H1 (cell line): Measurements from ENCODE around the gene NCAPD3. TPM values are rescaled to one million over a fixed set of nuclear protein-coding genes. Genes with fewer than 3 reads are reported as not detected.

ENCODE experiments used
- CTCF ChIA-PET: fragments of 300-600 bp; sonication (Branson Sonifier 250); formaldehyde crosslinking; loops from one replicate; lab custom pipeline; 2021; ENCODE audit not compliant: partially characterized antibody; lab: Charles Lee
- POLR2A ChIA-PET: fragments of 300-600 bp; sonication (Branson Sonifier 250); formaldehyde crosslinking; loops from one replicate; lab custom pipeline; 2021; ENCODE audit warnings: inconsistent platforms; ENCODE audit not compliant: partially characterized antibody; lab: Charles Lee
- DNase-seq, 2 experiments: peaks; one replicate each; pipeline versions ENCODE4 v3.0.0 to v3.0.0-alpha.2; 2010 to 2022; ENCODE audit warnings: low spot score in 2 of 2, low read depth in 1 of 2, mixed read lengths in 1 of 2
- FAIRE-seq: peaks from 2 replicates; lab custom pipeline; 2011; peaks lifted over from hg19 to GRCh38; lab: Jason Lieb, UNC
- H2AFZ ChIP-seq: 2 replicates; pipeline ENCODE4 v1.8.1; 2012; ENCODE audit warnings: low read length, inconsistent platforms
- H2AK5ac ChIP-seq: 2 replicates; pipeline ENCODE4 v1.6.1; 2013; ENCODE audit warnings: low read depth, low read length
- H2BK120ac ChIP-seq: replicated peaks from 2 replicates; pipeline ENCODE3; 2013; ENCODE audit warnings: low read depth, low read length, inconsistent platforms
- H2BK12ac ChIP-seq: 2 replicates; pipeline ENCODE4 v1.6.1; 2013; ENCODE audit warnings: low read depth, low read length
- H2BK15ac ChIP-seq: 2 replicates; pipeline ENCODE4 v1.6.1; 2013; ENCODE audit warnings: low read length
- H2BK20ac ChIP-seq: 2 replicates; pipeline ENCODE4 v1.6.1; 2013; ENCODE audit warnings: low read length
- H2BK5ac ChIP-seq: 2 replicates; pipeline ENCODE4 v1.6.1; 2013; ENCODE audit warnings: low read depth, low read length
- H3K14ac ChIP-seq: 2 replicates; pipeline ENCODE4 v1.6.1; 2013; ENCODE audit warnings: inconsistent platforms; ENCODE audit not compliant: insufficient read length
- H3K18ac ChIP-seq: 2 replicates; pipeline ENCODE4 v1.6.1; 2013; ENCODE audit warnings: low read length; ENCODE audit errors: extremely low read depth
- H3K23ac ChIP-seq: 2 replicates; pipeline ENCODE4 v1.6.1; 2013; ENCODE audit warnings: inconsistent platforms; ENCODE audit not compliant: insufficient read length
- H3K23me2 ChIP-seq: 2 replicates; pipeline ENCODE4 v1.6.1; 2013; ENCODE audit warnings: low read depth, low read length
- H3K27ac ChIP-seq: 2 replicates; pipeline ENCODE4 v1.6.1; 2011; ENCODE audit warnings: low read depth, low read length, inconsistent platforms
- H3K27me3 ChIP-seq, 4 experiments: replicated peaks in 1 of 4; 1 replicate in 1 of 4; 2 replicates in 3 of 4; pipeline versions ENCODE4 v1.6.1 to v1.8.1; 2011 to 2013; ENCODE audit warnings: low read length in 3 of 4, mild to moderate bottlenecking in 3 of 4, inconsistent platforms in 2 of 4, mixed read lengths in 2 of 4, moderate library complexity in 1 of 4; ENCODE audit not compliant: control insufficient read depth in 3 of 4, insufficient read depth in 3 of 4; ENCODE audit errors: extremely low read depth in 1 of 4
- H3K36me3 ChIP-seq, 4 experiments: 2 replicates each; pipeline versions ENCODE4 v1.6.1 to v1.8.1; 2011 to 2013; ENCODE audit warnings: mild to moderate bottlenecking in 4 of 4, low read length in 3 of 4, moderate library complexity in 2 of 4, control low read depth in 1 of 4, inconsistent platforms in 1 of 4; ENCODE audit not compliant: insufficient read depth in 4 of 4, control insufficient read depth in 2 of 4
- H3K4ac ChIP-seq: replicated peaks from 2 replicates; pipeline ENCODE3; 2013; ENCODE audit warnings: low read length, low read depth, mixed read lengths, inconsistent platforms; ENCODE audit not compliant: insufficient read length
- H3K4me1 ChIP-seq, 4 experiments: replicated peaks in 1 of 4; 1 replicate in 1 of 4; 2 replicates in 3 of 4; pipeline versions ENCODE4 v1.6.1 to v1.8.1; 2011 to 2013; ENCODE audit warnings: low read length in 3 of 4, inconsistent platforms in 2 of 4, mixed read lengths in 1 of 4; ENCODE audit not compliant: insufficient read depth in 4 of 4, control insufficient read depth in 3 of 4
- H3K4me2 ChIP-seq, 2 experiments: 2 replicates each; pipeline versions ENCODE4 v1.6.1 to v1.8.1; 2011 to 2013; ENCODE audit warnings: low read depth in 2 of 2, low read length in 2 of 2, control low read depth in 1 of 2, inconsistent platforms in 1 of 2, mild to moderate bottlenecking in 1 of 2; ENCODE audit not compliant: insufficient read depth in 1 of 2
- H3K4me3 ChIP-seq, 4 experiments: fragments of 200-600, 300-600 bp in 1 of 4; sonication (generic), shearing (Covaris generic), sonication (Bioruptor Twin) in 1 of 4; 2 replicates each; pipeline versions ENCODE4 v1.5.1 to v1.8.1; 2011 to 2016; ENCODE audit warnings: low read length in 4 of 4, low read depth in 3 of 4, control low read depth in 2 of 4, inconsistent platforms in 2 of 4, mild to moderate bottlenecking in 2 of 4, mixed read lengths in 1 of 4, moderate library complexity in 1 of 4; ENCODE audit not compliant: insufficient read depth in 2 of 4; ENCODE audit errors: extremely low read depth in 1 of 4
- H3K56ac ChIP-seq: replicated peaks from 2 replicates; pipeline ENCODE3; 2013; ENCODE audit warnings: low read depth, mild to moderate bottlenecking, mixed read lengths, low read length, inconsistent platforms; ENCODE audit not compliant: insufficient read length
- H3K79me1 ChIP-seq: 2 replicates; pipeline ENCODE4 v1.6.1; 2013; ENCODE audit warnings: low read depth, low read length, control low read depth
- H3K79me2 ChIP-seq, 2 experiments: 2 replicates each; pipeline versions ENCODE4 v1.6.1 to v1.8.1; 2012 to 2013; ENCODE audit warnings: low read length in 2 of 2, mild to moderate bottlenecking in 2 of 2, inconsistent platforms in 1 of 2; ENCODE audit not compliant: insufficient read depth in 2 of 2, control insufficient read depth in 1 of 2
- H3K9ac ChIP-seq, 4 experiments: replicated peaks in 1 of 4; 1 replicate in 1 of 4; 2 replicates in 3 of 4; pipeline versions ENCODE4 v1.6.1 to v1.8.1; 2011 to 2013; ENCODE audit warnings: low read depth in 3 of 4, low read length in 3 of 4, control low read depth in 2 of 4, mild to moderate bottlenecking in 2 of 4, moderate library complexity in 2 of 4, inconsistent platforms in 1 of 4; ENCODE audit errors: extremely low read depth in 1 of 4
- H3K9me3 ChIP-seq, 2 experiments: 2 replicates each; pipeline versions ENCODE4 v1.6.1 to v1.8.1; 2012 to 2013; ENCODE audit warnings: mild to moderate bottlenecking in 2 of 2, moderate library complexity in 2 of 2, control low read depth in 1 of 2, inconsistent platforms in 1 of 2, low read depth in 1 of 2, low read length in 1 of 2, mixed read lengths in 1 of 2; ENCODE audit not compliant: insufficient read depth in 2 of 2
- H4K20me1 ChIP-seq, 2 experiments: replicated peaks in 1 of 2; 2 replicates each; pipeline versions ENCODE3 to v1.8.1; 2011 to 2013; ENCODE audit warnings: inconsistent platforms in 2 of 2, low read length in 2 of 2, mild to moderate bottlenecking in 1 of 2; ENCODE audit not compliant: insufficient read depth in 2 of 2, control insufficient read depth in 1 of 2
- H4K5ac ChIP-seq: 2 replicates; pipeline ENCODE4 v1.6.1; 2013; ENCODE audit warnings: low read length, low read depth, mixed read lengths, inconsistent platforms; ENCODE audit not compliant: insufficient read length
- H4K8ac ChIP-seq: 2 replicates; pipeline ENCODE4 v1.8.0; 2013; ENCODE audit warnings: mild to moderate bottlenecking, moderate library complexity, low read length, inconsistent platforms; ENCODE audit not compliant: insufficient read depth; ENCODE audit errors: extremely low read depth
- H4K91ac ChIP-seq: replicated peaks from 2 replicates; pipeline ENCODE3; 2013; ENCODE audit warnings: low read length, mixed read lengths, inconsistent platforms; ENCODE audit not compliant: insufficient read length
- BACH1 ChIP-seq: IDR thresholded peaks from 2 replicates; pipeline ENCODE4 v1.6.1; 2012; ENCODE audit warnings: low read length, improper control_type of control experiment
- FOSL1 ChIP-seq: IDR thresholded peaks from 2 replicates; pipeline ENCODE4 v1.6.1; 2011; ENCODE audit warnings: mild to moderate bottlenecking, low read depth, low read length, moderate library complexity; ENCODE audit not compliant: insufficient read depth
- RBBP5 ChIP-seq: IDR thresholded peaks from 2 replicates; pipeline ENCODE4 v1.7.1; 2012; ENCODE audit warnings: low read depth, mild to moderate bottlenecking, inconsistent platforms, low read length, moderate library complexity, borderline replicate concordance
- RFX5 ChIP-seq: IDR thresholded peaks from 2 replicates; pipeline ENCODE4 v1.6.1; 2011; ENCODE audit warnings: low read depth, low read length, improper control_type of control experiment, borderline replicate concordance
- SIRT6 ChIP-seq: IDR thresholded peaks from one replicate; pipeline ENCODE4 v1.7.1; 2012; ENCODE audit warnings: low read length, inconsistent platforms
- SRF ChIP-seq: IDR thresholded peaks from 2 replicates; pipeline ENCODE4 v1.6.1; 2011; ENCODE audit warnings: mild to moderate bottlenecking, low read depth, low read length, moderate library complexity
- TAF1 ChIP-seq: IDR thresholded peaks from 2 replicates; pipeline ENCODE4 v1.6.1; 2011; ENCODE audit warnings: mild to moderate bottlenecking, low read depth, low read length
- TAF7 ChIP-seq: optimal IDR thresholded peaks from 2 replicates; pipeline ENCODE3; 2011; ENCODE audit warnings: low read depth, mild to moderate bottlenecking, inconsistent platforms, low read length, moderate library complexity, borderline replicate concordance
- WGBS, 2 experiments: shearing (Covaris generic) in 1 of 2; methylation state at CpG; one replicate each; pipeline versions ENCODE4 v1.1.6 to v1.1.7; 2013 to 2015; ENCODE audit warnings: low lambda C conversion rate in 2 of 2, mixed read lengths in 2 of 2, inconsistent platforms in 1 of 2, low coverage in 1 of 2, missing lambda C conversion rate in 1 of 2; ENCODE audit not compliant: insufficient replicate concordance in 2 of 2, insufficient coverage in 1 of 2, insufficient read length in 1 of 2; ENCODE audit errors: extremely low coverage in 1 of 2, missing lambda C conversion rate in 1 of 2; 5-methylcytosine and 5-hydroxymethylcytosine counted together
- polyA plus RNA-seq, 7 experiments: library from polyadenylated mRNA; depleted of rRNA in 3 of 7; stranded (reverse) in 5 of 7; unstranded in 2 of 7; fragments of >200 nt in 5 of 7; fragments of 200-250 nt in 2 of 7; gene quantifications; 1 replicate in 5 of 7; 2 replicates in 1 of 7; 4 replicates in 1 of 7; pipeline versions ENCODE4 v1.2.1 to v1.2.3, GENCODE V29; 2011 to 2013; ENCODE audit warnings: missing spikeins in 2 of 7, mixed read lengths in 2 of 7
- total RNA-seq: library from RNA; stranded (reverse); fragmentation: NEBNext Ultra II Directional; extraction: Animal tissue kit (Norgen Biotek cat#: 25700); gene quantifications from 2 replicates; pipeline ENCODE4 v1.2.1, GENCODE V29; 2021

Gene NCAPD3
- total and polyA plus RNA-seq, 2 of the 8 experiments (the other 6 are each of a cell fraction or from before 2014, with no cell fraction given), result 26.5 to 55.2 TPM

- Histone ChIP-seq H4K91ac (no peak overlapping the region), H3K79me1 (no peaks in the 10 kb centered on the region; the same call in 1 of the 2 replicates), H4K5ac (no peak overlapping the region), H3K9ac (no peak overlapping the region), H4K20me1 (peaks cover 0 to 4% of the 10 kb centered on the region in 2 experiments), H2AFZ (no peak overlapping the region), H3K4me3 (no peak overlapping the region), H3K4me2 (no peak overlapping the region), H2AK5ac (no peak overlapping the region), H2BK5ac (no peak overlapping the region), H2BK15ac (no peak overlapping the region), H3K9me3 (peaks cover 36 to 39% of the 10 kb centered on the region in 2 experiments), H3K79me2 (no peaks in the 10 kb centered on the region), H3K18ac (no peak overlapping the region), H3K4me1 (no peaks in the 10 kb centered on the region), H3K56ac (no peak overlapping the region), H3K27me3 (no peaks in the 10 kb centered on the region), H2BK20ac (no peak overlapping the region), H3K23ac (no peak overlapping the region), H3K14ac (no peak overlapping the region), H2BK12ac (no peak overlapping the region), H3K27ac (no peak overlapping the region), H3K4ac (no peak overlapping the region), H3K36me3 (peaks cover 9 to 77% (median 29%) of the 10 kb centered on the region in 4 experiments; a peak in 7 of 8 replicates), H2BK120ac (no peak overlapping the region), H4K8ac (no peak overlapping the region), H3K23me2 (no peaks in the 10 kb centered on the region)
- POLR2A ChIA-PET, result interaction anchor here (1.2 kb wide), 1 partner anchor 92 kb away, joined by 4 read pairs; no protein-coding TSS in a partner anchor
- TF ChIP-seq RBBP5 (no peak), SRF (no peak), BACH1 (no peak), TAF1 (no peak), SIRT6 (no peak), TAF7 (no peak), RFX5 (no peak), FOSL1 (no peak)
- CTCF ChIA-PET, result interaction anchor here (0.9 to 3.8 kb wide), 4 partner anchors 42 to 98 kb away, joined by 3 to 12 read pairs (median 4); no protein-coding TSS in a partner anchor
- DNase-seq (no peak), FAIRE-seq (no peak)
- 95% methylated on average over 8 of the region's 8 CpGs; no CpG with 5 or more reads in 1 of the 2 experiments for WGBS, 2 experiments
Measured at GRCh38 chr11:134145715-134146114, 78.1 kb downstream of the NCAPD3 start.
